Thyroid gland (tissue), 4 donors: ENCODE measurements around the gene BCL2. TPM values are rescaled to one million over a fixed set of nuclear protein-coding genes. Genes with fewer than 3 reads are reported as not detected.

Source experiments
- DNase-seq, 2 donors: peaks; one replicate each; pipeline ENCODE4 v3.0.0-alpha.2; 2019
- H3K27ac ChIP-seq, 3 donors: fragments of 200-600 bp; sonication (generic); 1 replicate in 2 of 3; 2 replicates in 1 of 3; pipeline ENCODE4 v1.5.1; 2016 to 2019; ENCODE audit warnings: mild to moderate bottlenecking in 1 of 3, moderate library complexity in 1 of 3
- H3K27me3 ChIP-seq: fragments of 200-600 bp; sonication (generic); one replicate; pipeline ENCODE4 v1.5.1; 2019
- H3K36me3 ChIP-seq, 2 donors: fragments of 200-600 bp; sonication (generic); one replicate each; pipeline ENCODE4 v1.5.1; 2016 to 2019
- H3K4me1 ChIP-seq, 2 donors: fragments of 200-600 bp; sonication (generic); one replicate each; pipeline ENCODE4 v1.5.1; 2017 to 2019
- H3K4me3 ChIP-seq, 3 donors: fragments of 200-600 bp; sonication (generic); replicated peaks in 1 of 3; 1 replicate in 2 of 3; 2 replicates in 1 of 3; pipeline ENCODE4 v1.5.1; 2016; ENCODE audit warnings: mild to moderate bottlenecking in 1 of 3
- H3K9me3 ChIP-seq: fragments of 200-600 bp; sonication (generic); one replicate; pipeline ENCODE4 v1.5.1; 2017
- CTCF ChIP-seq, 6 experiments: fragments of 200-600 bp in 3 of 6; fragments of 450-650 bp in 3 of 6; sonication (generic) in 3 of 6; IDR thresholded peaks; one replicate each; pipeline ENCODE4 v1.5.1; 2016 to 2019; ENCODE audit warnings: antibody characterized with exemption in 6 of 6, mild to moderate bottlenecking in 2 of 6, inconsistent platforms in 1 of 6, moderate library complexity in 1 of 6
- POLR2A ChIP-seq, 2 donors: fragments of 450-650 bp; IDR thresholded peaks; one replicate each; pipeline ENCODE4 v1.6.1; 2017; ENCODE audit warnings: antibody characterized with exemption in 2 of 2, mild to moderate bottlenecking in 2 of 2, moderate library complexity in 1 of 2
- WGBS, 2 donors: methylation state at CpG; one replicate each; pipeline ENCODE4 v1.1.5; 2017; 5-methylcytosine and 5-hydroxymethylcytosine counted together
- intact Hi-C: fragments of 100-400 bp; cut with DNase I; formaldehyde crosslinking; loops from one replicate; pipeline ENCODE4 v1.15.1; 2023
- total RNA-seq, 4 donors: library from RNA; depleted of rRNA; stranded (reverse); fragments of >200 nt; gene quantifications; one replicate each; pipeline ENCODE4 v1.2.3, GENCODE V29; 2016

The BCL2 gene
- total RNA-seq, 4 donors from 2014 or later: 108 to 163 (median 115) TPM

GRCh38 chr18:63102941-63103744 is 216.4 kb downstream of the BCL2 start:
- Histone ChIP-seq H3K9me3 (no peaks in the 10 kb centered on the region), H3K4me3 (no peak overlapping the region), H3K27ac (no peak overlapping the region), H3K36me3 (no peaks in the 10 kb centered on the region), H3K4me1 (no peaks in the 10 kb centered on the region), H3K27me3 (no peaks in the 10 kb centered on the region)
- whole genome bisulfite sequencing, 2 donors: 79 to 80% methylated on average over 7 of the region's 7 CpGs
- DNase-seq: no peak
- intact Hi-C loops: no loop called here
- TF ChIP-seq CTCF (IDR thresholded peaks at IDR 0.05): no peak
- no peak for TF ChIP-seq POLR2A (IDR thresholded peaks at IDR 0.05)

GRCh38 chr18:63100630-63101055 is 218.9 kb downstream of the BCL2 start:
- H3K27me3 ChIP-seq: no peaks in the 10 kb centered on the region
- 92 to 96% methylated on average over 7 of the region's 7 CpGs for WGBS, 2 donors
- no peak overlapping the region for H3K4me3 ChIP-seq
- no peaks in the 10 kb centered on the region for H3K4me1 ChIP-seq
- DNase-seq: no peak
- no peaks in the 10 kb centered on the region for H3K9me3 ChIP-seq
- no peak overlapping the region for H3K27ac ChIP-seq
- TF ChIP-seq POLR2A (IDR thresholded peaks at IDR 0.05): no peak
- no peak for TF ChIP-seq CTCF (IDR thresholded peaks at IDR 0.05)
- intact Hi-C loops: no loop called here
- H3K36me3 ChIP-seq: no peaks in the 10 kb centered on the region

GRCh38 chr18:63099848-63100629 is 219.5 kb downstream of the BCL2 start:
- intact Hi-C loops: no loop called here
- TF ChIP-seq CTCF (IDR thresholded peaks at IDR 0.05) (no peak), POLR2A (IDR thresholded peaks at IDR 0.05) (no peak)
- Histone ChIP-seq H3K27ac (no peak overlapping the region), H3K9me3 (no peaks in the 10 kb centered on the region), H3K27me3 (no peaks in the 10 kb centered on the region), H3K4me1 (no peaks in the 10 kb centered on the region), H3K36me3 (no peaks in the 10 kb centered on the region), H3K4me3 (no peak overlapping the region)
- 72 to 74% methylated on average over 8 to 10 of the region's 10 CpGs for WGBS, 2 donors
- DNase-seq: peak; percentile 26 to 35

GRCh38 chr18:63099091-63099840 is 220.3 kb downstream of the BCL2 start:
- WGBS, 2 donors: 89 to 94% methylated on average over 14 of the region's 14 CpGs
- no peak overlapping the region for H3K4me3 ChIP-seq
- no peak for TF ChIP-seq POLR2A (IDR thresholded peaks at IDR 0.05)
- no peak for TF ChIP-seq CTCF (IDR thresholded peaks at IDR 0.05)
- intact Hi-C loops: no loop called here
- DNase-seq: no peak
- no peaks in the 10 kb centered on the region for H3K9me3 ChIP-seq
- H3K36me3 ChIP-seq: no peaks in the 10 kb centered on the region
- H3K27me3 ChIP-seq: no peaks in the 10 kb centered on the region
- no peak overlapping the region for H3K27ac ChIP-seq
- no peaks in the 10 kb centered on the region for H3K4me1 ChIP-seq
